OCI-LY7 (cell line): ENCODE measurements around the gene TC2N. TPM values are rescaled to one million over a fixed set of nuclear protein-coding genes. Genes with fewer than 3 reads are reported as not detected.
A peak's percentile ranks its signal among the peaks of the same experiment; 100 is the strongest.

Experiments
- BruUV-seq: library from RNA; stranded (reverse); fragments of 400-500 nt; replicated peaks from 2 replicates; lab custom pipeline; 2021; lab: Mats Ljungman, UMichigan
- CTCF ChIA-PET: fragments of 300-600 bp; sonication (Branson Sonifier 250); formaldehyde crosslinking; loops from one replicate; lab custom pipeline; 2022; ENCODE audit warnings: antibody characterized with exemption; ENCODE audit not compliant: unreplicated experiment; lab: Charles Lee
- POLR2A ChIA-PET: fragments of 300-600 bp; sonication (Branson Sonifier 250); formaldehyde crosslinking; loops from one replicate; lab custom pipeline; 2022; ENCODE audit warnings: antibody characterized with exemption; lab: Charles Lee
- DNase-seq: peaks from one replicate; pipeline ENCODE4 v3.0.0-alpha.2; 2015; ENCODE audit warnings: low spot score
- H2AFZ ChIP-seq: fragments of 200-600 bp; sonication (generic), shearing (Covaris generic); 2 replicates; pipeline ENCODE4 v1.6.1; 2014; ENCODE audit warnings: mild to moderate bottlenecking, antibody characterized with exemption, low read length, moderate library complexity
- H3K27ac ChIP-seq: fragments of 200-600 bp; sonication (generic); 2 replicates; pipeline ENCODE4 v1.5.1; 2014; ENCODE audit warnings: mixed run types, low read depth, mild to moderate bottlenecking, moderate library complexity, low read length, inconsistent platforms; ENCODE audit not compliant: poor library complexity, severe bottlenecking
- H3K36me3 ChIP-seq: fragments of 200-600 bp; sonication (generic); 2 replicates; pipeline ENCODE4 v1.6.1; 2014; ENCODE audit warnings: mild to moderate bottlenecking, antibody characterized with exemption, low read length, moderate library complexity, mixed read lengths; ENCODE audit not compliant: insufficient read depth
- H3K4me1 ChIP-seq: fragments of 200-600 bp; sonication (generic); 2 replicates; pipeline ENCODE4 v1.5.1; 2014; ENCODE audit warnings: mild to moderate bottlenecking, low read length; ENCODE audit not compliant: insufficient read depth, poor library complexity, severe bottlenecking
- H3K4me2 ChIP-seq: fragments of 200-600 bp; sonication (generic); 2 replicates; pipeline ENCODE4 v1.6.1; 2014; ENCODE audit warnings: mild to moderate bottlenecking, low read length
- H3K4me3 ChIP-seq: fragments of 200-600 bp; sonication (generic); 2 replicates; pipeline ENCODE4 v1.5.1; 2014; ENCODE audit warnings: mild to moderate bottlenecking, low read depth, low read length; ENCODE audit not compliant: poor library complexity, severe bottlenecking
- H3K79me2 ChIP-seq: fragments of 200-600 bp; sonication (generic); 2 replicates; pipeline ENCODE4 v1.6.1; 2016; ENCODE audit warnings: low read depth, mild to moderate bottlenecking, low read length, moderate library complexity, mixed read lengths; ENCODE audit not compliant: insufficient read depth
- H3K9me2 ChIP-seq: fragments of 200-600 bp; sonication (generic); 2 replicates; pipeline ENCODE4 v1.6.1; 2016; ENCODE audit warnings: mild to moderate bottlenecking, low read length, mixed read lengths; ENCODE audit not compliant: insufficient read depth
- H3K9me3 ChIP-seq: fragments of 200-600 bp; sonication (generic); 2 replicates; pipeline ENCODE4 v1.6.1; 2014; ENCODE audit warnings: mild to moderate bottlenecking, mixed run types, low read length, mixed read lengths
- H4K20me1 ChIP-seq: fragments of 200-600 bp; sonication (generic); 2 replicates; pipeline ENCODE4 v1.6.1; 2014; ENCODE audit warnings: mild to moderate bottlenecking, antibody characterized with exemption, low read length, moderate library complexity, mixed read lengths; ENCODE audit not compliant: insufficient read depth
- CTCF ChIP-seq: fragments of 200-600 bp; sonication (generic); conservative IDR thresholded peaks from 2 replicates; pipeline ENCODE4 v1.5.1; 2014; ENCODE audit warnings: mild to moderate bottlenecking, antibody characterized with exemption, low read length, moderate library complexity, mixed read lengths
- EZH2phosphoT487 ChIP-seq: fragments of 200-600 bp; sonication (generic); IDR thresholded peaks from 2 replicates; pipeline ENCODE4 v1.6.1; 2018; ENCODE audit warnings: low read depth, borderline replicate concordance, mild to moderate bottlenecking, mixed run types, antibody characterized with exemption, low read length, moderate library complexity, mixed read lengths
- intact Hi-C: fragments of 100-400 bp; cut with micrococcal nuclease; formaldehyde crosslinking; loops from one replicate; pipeline ENCODE4 v1.10.0; 2022; ENCODE audit not compliant: unreplicated experiment
- total RNA-seq, 2 experiments: library from RNA; depleted of rRNA in 1 of 2; stranded (reverse); fragments of >200 nt in 1 of 2; shearing (Covaris generic) in 1 of 2; gene quantifications; 2 replicates each; pipeline ENCODE4 v1.2.3, GENCODE V29; 2014 to 2022

Gene TC2N
- total RNA-seq, 2 experiments from 2014 or later: 0.57 TPM; not detected in 1

DNA sequence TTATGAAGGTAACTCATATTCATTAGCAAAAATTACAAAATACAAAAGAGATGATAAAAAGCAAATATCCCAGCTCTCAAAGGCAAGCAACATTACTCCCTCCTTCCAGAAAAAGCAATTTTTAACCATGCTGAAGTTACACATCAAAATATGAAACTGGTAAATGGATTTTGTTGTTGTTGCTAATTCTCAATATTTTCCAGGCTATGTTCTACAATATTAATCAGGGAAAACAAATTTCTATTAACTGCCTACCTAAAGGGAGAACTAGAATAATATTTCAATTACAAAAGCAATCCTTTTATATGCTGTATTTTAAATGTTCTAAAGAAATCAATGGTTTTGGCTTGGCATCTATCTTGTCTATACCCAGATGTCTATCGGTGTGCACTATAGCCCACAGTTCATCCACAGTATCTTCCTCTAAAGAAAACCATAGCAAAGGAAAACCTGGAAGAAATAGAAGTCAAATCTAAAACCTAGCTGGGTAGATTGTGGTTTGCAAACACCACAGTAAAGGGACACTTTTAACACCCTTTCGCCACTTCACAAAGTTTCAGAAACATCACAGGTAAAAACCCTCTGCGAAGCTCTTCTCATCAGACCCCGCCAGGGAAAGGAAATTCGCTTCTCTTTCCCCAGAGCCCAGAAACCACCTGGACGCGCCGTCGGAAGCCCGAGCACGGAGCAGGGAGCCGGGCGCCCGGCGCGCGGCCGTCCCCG, 32.0 kb downstream of the TC2N start:
- CTCF ChIA-PET: no interaction called here
- BruUV-seq: no TSS peak
- DNase-seq: no peak

DNA sequence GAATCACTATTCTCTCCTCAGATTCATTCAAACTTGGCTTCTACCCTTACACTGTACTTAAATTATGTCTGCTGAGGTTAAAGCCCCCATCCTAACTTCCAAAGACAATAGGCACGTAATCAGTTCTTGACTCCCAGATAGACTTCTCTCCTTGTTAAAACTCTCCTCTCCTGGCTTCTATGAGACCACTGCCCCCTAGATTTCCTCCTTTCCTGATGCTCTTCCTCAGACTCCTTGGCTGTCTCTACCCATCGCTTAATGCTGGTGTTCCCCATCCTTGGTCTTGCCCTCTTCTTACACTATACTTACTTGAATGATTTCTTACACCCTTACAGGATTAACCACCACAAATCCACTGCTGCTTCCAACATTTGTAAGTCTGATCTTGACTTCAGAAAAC, 32.8 kb downstream of the TC2N start:
- H3K79me2 ChIP-seq: no peaks in the 10 kb centered on the region
- ChIA-PET CTCF (no interaction called here), POLR2A (no interaction called here)
- H2AFZ ChIP-seq: no peak overlapping the region
- no peak overlapping the region for H3K4me3 ChIP-seq
- H3K4me1 ChIP-seq: peaks cover 3% of the 10 kb centered on the region
- BruUV-seq: no TSS peak
- no peaks in the 10 kb centered on the region for H3K9me2 ChIP-seq
- intact Hi-C loops: no loop called here
- no peak overlapping the region for H3K27ac ChIP-seq
- H3K4me2 ChIP-seq: no peak overlapping the region; the same call in 1 of the 2 replicates
- no peaks in the 10 kb centered on the region for H3K9me3 ChIP-seq
- no peak for TF ChIP-seq EZH2phosphoT487
- no peak for TF ChIP-seq CTCF
- DNase-seq: no peak
- H4K20me1 ChIP-seq: no peaks in the 10 kb centered on the region
- H3K36me3 ChIP-seq: no peaks in the 10 kb centered on the region

More for the DNA sequence above, 32.0 kb downstream of the TC2N start:
- no peaks in the 10 kb centered on the region for H3K9me3 ChIP-seq
- POLR2A ChIA-PET: interaction anchor here (0.5 kb wide), 1 partner anchor 1228 kb away, joined by 4 read pairs; no protein-coding TSS in a partner anchor
- H3K4me1 ChIP-seq: peaks cover 9% of the 10 kb centered on the region
- H3K4me2 ChIP-seq: peak overlapping the region; percentile 21; the same call in 1 of the 2 replicates
- H3K4me3 ChIP-seq: no peak overlapping the region
- H4K20me1 ChIP-seq: no peaks in the 10 kb centered on the region
- no peak overlapping the region for H3K27ac ChIP-seq
- H2AFZ ChIP-seq: no peak overlapping the region
- no peaks in the 10 kb centered on the region for H3K79me2 ChIP-seq
- no peaks in the 10 kb centered on the region for H3K9me2 ChIP-seq
- intact Hi-C loops: no loop called here
- H3K36me3 ChIP-seq: no peaks in the 10 kb centered on the region
- TF ChIP-seq CTCF (no peak), EZH2phosphoT487 (no peak)

- BruUV-seq: no TSS peak
- H2AFZ ChIP-seq: no peak overlapping the region
- no peaks in the 10 kb centered on the region for H3K9me3 ChIP-seq
- no peak for DNase-seq
- no peak overlapping the region for H3K4me3 ChIP-seq
- TF ChIP-seq EZH2phosphoT487: no peak
- no peak for TF ChIP-seq CTCF
- CTCF ChIA-PET: no interaction called here
- intact Hi-C loops: no loop called here
- no peaks in the 10 kb centered on the region for H3K36me3 ChIP-seq
- H3K4me1 ChIP-seq: no peaks in the 10 kb centered on the region
- H3K9me2 ChIP-seq: no peaks in the 10 kb centered on the region
- H3K4me2 ChIP-seq: no peak overlapping the region
- no peak overlapping the region for H3K27ac ChIP-seq
- H3K79me2 ChIP-seq: no peaks in the 10 kb centered on the region
- H4K20me1 ChIP-seq: no peaks in the 10 kb centered on the region
- POLR2A ChIA-PET: no interaction called here
Measured at GRCh38 chr14:91831337-91831736, 36.0 kb downstream of the TC2N start.
